Panc1 (cell line): ENCODE results near the gene DLGAP1. TPM values are rescaled to one million over a fixed set of nuclear protein-coding genes. Genes with fewer than 3 reads are reported as not detected.
A peak's percentile ranks its signal among the peaks of the same experiment; 100 is the strongest.
"Not testable (repeated sequence)": the region's sequence is repeated elsewhere in the genome, so short reads cannot be mapped to it uniquely, and the experiment has no call there.

ENCODE experiments used
- ATAC-seq: fragments of 200-7000 bp; cut with Tn5 transposase; 2 replicates; pipeline ENCODE4 v1.9.1; 2020; ENCODE audit warnings: mild to moderate bottlenecking, moderate library complexity
- BruUV-seq: library from RNA; stranded (reverse); fragments of 400-500 nt; replicated peaks from 2 replicates; lab custom pipeline; 2021; lab: Mats Ljungman, UMichigan
- CTCF ChIA-PET: fragments of 300-600 bp; sonication (Branson Sonifier 250); formaldehyde crosslinking; loops from one replicate; lab custom pipeline; 2022; ENCODE audit warnings: antibody characterized with exemption; lab: Charles Lee
- POLR2A ChIA-PET: fragments of 300-600 bp; sonication (Branson Sonifier 250); formaldehyde crosslinking; loops from one replicate; lab custom pipeline; 2022; ENCODE audit warnings: antibody characterized with exemption; lab: Charles Lee
- DNase-seq: peaks from one replicate; pipeline ENCODE4 v3.0.0-alpha.2; 2010; ENCODE audit warnings: low read depth, low spot score
- H3K27ac ChIP-seq: 2 replicates; pipeline ENCODE4 v1.5.1; 2011; ENCODE audit warnings: mild to moderate bottlenecking, low read length, inconsistent platforms
- H3K27me3 ChIP-seq: fragments of 200-500 bp; sonication (Bioruptor generic); 2 replicates; pipeline ENCODE4 v1.6.0; 2014; ENCODE audit warnings: low read length, inconsistent platforms; ENCODE audit not compliant: control insufficient read depth, insufficient read depth
- H3K36me3 ChIP-seq: fragments of 200-500 bp; sonication (Bioruptor generic); 2 replicates; pipeline ENCODE4 v1.5.1; 2014; ENCODE audit warnings: inconsistent platforms, mild to moderate bottlenecking, low read length, moderate library complexity; ENCODE audit not compliant: control insufficient read depth, insufficient read depth
- H3K4me1 ChIP-seq: 2 replicates; pipeline ENCODE4 v1.5.1; 2011; ENCODE audit warnings: inconsistent platforms, mild to moderate bottlenecking, low read length, moderate library complexity; ENCODE audit not compliant: control insufficient read depth, insufficient read depth
- H3K4me3 ChIP-seq, 2 experiments: 2 replicates each; pipeline ENCODE4 v1.5.1; 2011 to 2012; ENCODE audit warnings: low read depth in 2 of 2, low read length in 2 of 2, mild to moderate bottlenecking in 2 of 2, inconsistent platforms in 1 of 2, moderate library complexity in 1 of 2
- H3K9me3 ChIP-seq: fragments of 200-500 bp; sonication (Bioruptor generic); 2 replicates; pipeline ENCODE4 v1.5.1; 2014; ENCODE audit warnings: low read depth, mild to moderate bottlenecking, inconsistent platforms, low read length, moderate library complexity; ENCODE audit not compliant: control insufficient read depth, insufficient read depth
- CTCF ChIP-seq: fragments of 450-650 bp; IDR thresholded peaks from 2 replicates; pipeline ENCODE4 v1.5.1; 2017; ENCODE audit warnings: mild to moderate bottlenecking
- POLR2AphosphoS5 ChIP-seq: IDR thresholded peaks from 2 replicates; pipeline ENCODE4 v1.6.1; 2012; ENCODE audit warnings: mild to moderate bottlenecking, low read depth, low read length, moderate library complexity
- REST ChIP-seq, 2 experiments: IDR thresholded peaks; 2 replicates each; pipeline ENCODE4 v1.6.1; 2011 to 2012; ENCODE audit warnings: low read depth in 2 of 2, control low read depth in 1 of 2, low read length in 1 of 2, mild to moderate bottlenecking in 1 of 2, moderate library complexity in 1 of 2; ENCODE audit not compliant: insufficient read depth in 1 of 2
- SIN3A ChIP-seq: IDR thresholded peaks from 2 replicates; pipeline ENCODE4 v1.6.1; 2012; ENCODE audit warnings: low read depth, mild to moderate bottlenecking, low read length, moderate library complexity, borderline replicate concordance; ENCODE audit not compliant: insufficient read depth
- TCF7L2 ChIP-seq: IDR thresholded peaks from 2 replicates; pipeline ENCODE4 v1.6.1; 2011; ENCODE audit warnings: mild to moderate bottlenecking, low read depth, low read length, inconsistent platforms
- in situ Hi-C: cut with HindIII; loops from 2 replicates; pipeline ENCODE4 v1.10.0; 2016; ENCODE audit warnings: low sequenced_read_pairs, low pct_unique_long_range_greater_than_20kb
- intact Hi-C: fragments of 100-400 bp; cut with micrococcal nuclease; formaldehyde crosslinking; loops from one replicate; pipeline ENCODE4 v1.10.0; 2022; ENCODE audit not compliant: unreplicated experiment
- total RNA-seq: library from RNA; stranded (reverse); gene quantifications from one replicate; pipeline ENCODE4 v1.2.1, GENCODE V29; 2021; ENCODE audit not compliant: unreplicated experiment

DLGAP1 gene
- total RNA-seq, 1 experiment from 2014 or later: 1.8 TPM

DNA sequence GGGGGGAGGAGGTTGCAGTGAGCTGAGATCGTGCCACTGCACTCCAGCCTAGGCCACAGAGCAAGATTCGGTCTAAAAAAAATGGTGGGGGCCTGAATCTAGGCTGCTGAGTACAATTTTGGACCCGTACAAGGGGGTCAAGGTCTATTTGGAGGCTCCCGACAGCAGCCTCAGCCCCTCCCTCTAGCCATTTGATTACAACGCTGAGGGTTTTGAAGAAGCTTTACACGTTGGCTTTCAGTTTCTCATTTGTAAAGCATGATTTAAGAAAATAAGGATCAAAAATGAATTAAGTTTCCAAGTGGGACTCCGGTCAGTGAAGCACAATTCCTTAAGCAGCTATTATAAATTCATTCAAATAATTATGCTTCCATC is 871.2 kb downstream of the DLGAP1 start:
- ChIA-PET POLR2A (interaction anchor here (0.6 kb wide), 1 partner anchor 285 kb away, joined by 3 read pairs; no protein-coding TSS in a partner anchor), CTCF (interaction anchor here (0.6 kb wide), 1 partner anchor 187 kb away, joined by 4 read pairs; no protein-coding TSS in a partner anchor)
- no peaks in the 10 kb centered on the region for H3K9me3 ChIP-seq
- ATAC-seq: no peak
- BruUV-seq: no TSS peak
- no peak for TF ChIP-seq POLR2AphosphoS5
- TF ChIP-seq CTCF: no peak
- no peak for TF ChIP-seq REST (IDR thresholded peaks at IDR 0.05; ENCODE audit: insufficient read depth in 1 of 2, low read depth in 2 of 2, low read length in 1 of 2)
- no peak for TF ChIP-seq TCF7L2
- no peak for TF ChIP-seq SIN3A
- no peaks in the 10 kb centered on the region for H3K27me3 ChIP-seq
- intact Hi-C loops (no loop called here), in situ Hi-C loops (no loop called here)
- peak overlapping the region; percentile 93 for H3K27ac ChIP-seq
- no peak for DNase-seq
- peaks cover 11% of the 10 kb centered on the region for H3K4me1 ChIP-seq
- H3K36me3 ChIP-seq: no peaks in the 10 kb centered on the region
- no peak overlapping the region for H3K4me3 ChIP-seq

GRCh38 chr18:3583106-3583872 is 871.8 kb downstream of the DLGAP1 start:
- H3K36me3 ChIP-seq, H3K9me3 ChIP-seq, CTCF ChIA-PET, in situ Hi-C loops, BruUV-seq, ATAC-seq, H3K27me3 ChIP-seq, intact Hi-C loops, DNase-seq, H3K4me3 ChIP-seq: not testable (repeated sequence)
- POLR2A ChIA-PET: interaction anchor here (0.6 kb wide), 1 partner anchor 286 kb away, joined by 3 read pairs; no protein-coding TSS in a partner anchor
- Histone ChIP-seq H3K4me1 (peaks cover 11% of the 10 kb centered on the region), H3K27ac (peak overlapping the region; percentile 93)

DNA sequence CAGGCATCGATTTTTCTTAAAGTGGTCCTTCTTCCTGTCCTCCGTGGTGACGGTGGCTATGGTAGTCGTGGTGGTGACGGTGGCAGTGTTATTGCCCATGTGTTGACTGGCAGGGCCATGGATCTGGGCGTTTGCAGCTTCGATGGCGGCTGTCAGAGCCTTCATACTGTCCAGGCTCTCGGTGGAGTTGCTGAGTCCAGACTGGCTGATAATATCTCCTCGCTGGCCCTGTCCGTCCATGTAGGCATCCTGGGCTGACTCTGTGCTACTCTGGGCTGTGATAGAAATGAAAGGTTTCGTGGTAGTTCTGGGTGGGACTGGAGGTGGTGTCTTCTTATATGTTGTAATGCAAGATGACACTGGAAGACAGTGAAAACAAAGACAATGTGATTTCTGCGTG is 873.2 kb downstream of the DLGAP1 start:
- TF ChIP-seq SIN3A: no peak
- no peak for TF ChIP-seq CTCF
- ChIA-PET POLR2A (no interaction called here), CTCF (no interaction called here)
- DNase-seq (no peak), ATAC-seq (no peak)
- no peak overlapping the region for H3K4me3 ChIP-seq
- H3K4me1 ChIP-seq: peaks cover 11% of the 10 kb centered on the region
- no peaks in the 10 kb centered on the region for H3K27me3 ChIP-seq
- no peaks in the 10 kb centered on the region for H3K9me3 ChIP-seq
- intact Hi-C loops (no loop called here), in situ Hi-C loops (no loop called here)
- no TSS peak for BruUV-seq
- no peaks in the 10 kb centered on the region for H3K36me3 ChIP-seq
- peak overlapping the region; percentile 93 for H3K27ac ChIP-seq

DNA sequence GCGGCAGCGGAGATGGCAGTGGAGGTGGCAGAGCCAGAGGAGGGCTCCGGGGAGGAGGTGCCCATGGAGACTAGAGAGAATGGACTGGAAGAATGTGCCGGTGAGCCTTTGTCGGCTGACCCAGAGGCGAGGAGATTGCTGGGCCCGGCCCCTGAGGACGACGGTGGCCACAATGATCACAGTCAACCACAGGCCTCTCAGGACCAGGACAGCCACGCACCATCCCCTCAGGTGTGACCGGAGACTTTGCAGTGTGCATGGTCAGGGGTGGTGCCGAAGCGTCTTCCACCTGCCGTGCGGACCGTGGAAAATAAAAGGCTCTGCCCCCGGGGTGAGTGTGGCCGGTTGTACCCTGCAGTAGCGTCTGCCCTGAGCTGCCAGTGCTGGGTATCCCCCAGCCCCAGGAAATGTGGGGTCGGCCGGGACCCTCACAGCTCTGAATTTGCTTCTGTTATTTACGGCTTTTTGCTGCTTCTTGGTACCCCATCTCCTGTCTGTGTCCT is 874.5 kb downstream of the DLGAP1 start:
- POLR2A ChIA-PET, H3K36me3 ChIP-seq, DNase-seq, H3K27me3 ChIP-seq, H3K9me3 ChIP-seq, intact Hi-C loops, in situ Hi-C loops, CTCF ChIA-PET, BruUV-seq, H3K4me1 ChIP-seq, H3K4me3 ChIP-seq, ATAC-seq: not testable (repeated sequence)
- peak overlapping the region; percentile 48; the same call in 1 of the 2 replicates for H3K27ac ChIP-seq
